Pancreas (tissue), 10 donors: ENCODE measurements around the gene PWP2. TPM values are rescaled to one million over a fixed set of nuclear protein-coding genes. Genes with fewer than 3 reads are reported as not detected.
A peak's percentile ranks its signal among the peaks of the same experiment; 100 is the strongest.
"Not testable (repeated sequence)": the region's sequence is repeated elsewhere in the genome, so short reads cannot be mapped to it uniquely, and the experiment has no call there.

ENCODE experiments used
- ATAC-seq, 4 donors: fragments of 200-7000 bp; cut with Tn5 transposase; one replicate each; pipeline versions ENCODE4 v1.8.0 to v1.9.1; 2020; ENCODE audit warnings: mild to moderate bottlenecking in 4 of 4, moderate library complexity in 4 of 4
- DNase-seq, 6 donors: peaks; one replicate each; pipeline ENCODE4 v3.0.0-alpha.2; 2020
- FAIRE-seq: peaks from 2 replicates; lab custom pipeline; 2012; peaks lifted over from hg19 to GRCh38; lab: Jason Lieb, UNC
- H3K27ac ChIP-seq, 4 donors: fragments of 200-600 bp; sonication (generic); 1 replicate in 3 of 4; 2 replicates in 1 of 4; pipeline versions ENCODE4 v1.5.0 to v1.8.0; 2020
- H3K27me3 ChIP-seq, 4 donors: fragments of 200-600 bp; one replicate each; pipeline ENCODE4 v1.8.0; 2021
- H3K36me3 ChIP-seq, 3 donors: fragments of 200-600 bp; sonication (generic) in 1 of 3; one replicate each; pipeline versions ENCODE4 v1.5.0 to v1.8.0; 2020 to 2021
- H3K4me1 ChIP-seq, 3 donors: fragments of 200-600 bp; one replicate each; pipeline ENCODE4 v1.8.0; 2021
- H3K4me3 ChIP-seq, 4 donors: fragments of 200-600 bp; sonication (generic) in 2 of 4; one replicate each; pipeline versions ENCODE4 v1.5.0 to v1.8.0; 2020 to 2021
- H3K9me3 ChIP-seq, 4 donors: fragments of 200-600 bp; one replicate each; pipeline ENCODE4 v1.8.0; 2021
- CTCF ChIP-seq, 4 donors: fragments of 200-600 bp; sonication (generic) in 3 of 4; IDR thresholded peaks; one replicate each; pipeline versions ENCODE4 v1.5.0 to v1.8.0; 2021; ENCODE audit warnings: antibody characterized with exemption in 4 of 4
- WGBS, 2 donors: extraction: QIAGEN DNeasy Blood & Tissue Kit; methylation state at CpG; one replicate each; pipeline ENCODE4 v1.1.7; 2013; 5-methylcytosine and 5-hydroxymethylcytosine counted together
- intact Hi-C, 3 donors: fragments of 100-400 bp; cut with DNase I; formaldehyde crosslinking; loops; one replicate each; pipeline versions ENCODE4 v1.11.1 to v1.14.2; 2022
- polyA plus RNA-seq, 2 donors: library from polyadenylated mRNA; stranded (reverse); fragments of 200-250 nt; gene quantifications; one replicate each; pipeline ENCODE4 v1.2.3, GENCODE V29; 2013
- total RNA-seq, 6 donors: library from RNA; stranded (reverse); fragmentation: NEBNext Ultra II Directional in 4 of 6; extraction: Animal tissue kit (Norgen Biotek cat#: 25700) in 4 of 6; gene quantifications; one replicate each; pipeline versions ENCODE4 v1.2.1 to v1.2.4, GENCODE V29; 2021 to 2023
- donor health status: healthy with polysubstance abuse.
- donor health status: DM: no; HTN: no; CAD: no; lungs with moderate emphysema.
- donor health status: DM: no; HTN: no; CAD: no.
- donor health status: control.
- donor health status: control.
- donor health status: Bipolar disorder and iron deficiency.
- donor health status: DM: yes; HTN: yes; CAD: no.
- donor health status: DM: no; HTN: no; CAD: no.
- donor health status: DM: no; HTN: no; CAD: no.
- donor health status: DM: yes; HTN: yes; CAD: no.

The PWP2 gene
- total and polyA plus RNA-seq, 8 donors: 0.87 to 10.5 (median 2.9) TPM

- peak in 1 of 4 donors; percentile 27 for ATAC-seq
Measured at GRCh38 chr21:44090325-44090724, 16.9 kb upstream of the PWP2 start.

GRCh38 chr21:44092211-44092610 is 15.0 kb upstream of the PWP2 start:
- H3K9me3 ChIP-seq: no peaks in the 10 kb centered on the region
- WGBS, 2 donors: 83 to 85% methylated on average over 9 of the region's 9 CpGs
- DNase-seq: peak in 1 of 6 donors; percentile 29
- H3K36me3 ChIP-seq: peaks cover 0 to 33% (median 6%) of the 10 kb centered on the region in 3 donors
- no peak for TF ChIP-seq CTCF (IDR thresholded peaks at IDR 0.05)
- no peak for ATAC-seq
- H3K4me3 ChIP-seq: no peak overlapping the region
- H3K4me1 ChIP-seq: no peaks in the 10 kb centered on the region
- no peak for FAIRE-seq
- H3K27ac ChIP-seq: no peak overlapping the region
- no peaks in the 10 kb centered on the region for H3K27me3 ChIP-seq
- intact Hi-C loops: no loop called here

More at GRCh38 chr21:44090325-44090724, 16.9 kb upstream of the PWP2 start:
- FAIRE-seq (no peak), DNase-seq (peak in 1 of 6 donors; percentile 30)
- Histone ChIP-seq H3K4me1 (peaks cover 0 to 3% (median 0%) of the 10 kb centered on the region in 3 donors), H3K27me3 (no peaks in the 10 kb centered on the region), H3K27ac (no peak overlapping the region), H3K9me3 (no peaks in the 10 kb centered on the region), H3K36me3 (peaks cover 0 to 33% (median 6%) of the 10 kb centered on the region in 3 donors), H3K4me3 (no peak overlapping the region)
- 84 to 88% methylated on average over 8 of the region's 8 CpGs for WGBS, 2 donors
- no peak for TF ChIP-seq CTCF (IDR thresholded peaks at IDR 0.05)
- intact Hi-C loops: no loop called here

- Histone ChIP-seq H3K27me3 (no peaks in the 10 kb centered on the region), H3K9me3 (no peaks in the 10 kb centered on the region), H3K4me1 (no peaks in the 10 kb centered on the region), H3K4me3 (no peak overlapping the region), H3K27ac (no peak overlapping the region), H3K36me3 (peaks cover 0 to 26% (median 6%) of the 10 kb centered on the region in 3 donors)
- TF ChIP-seq CTCF (IDR thresholded peaks at IDR 0.05): no peak
- no peak for DNase-seq
- ATAC-seq: peak in 1 of 4 donors; percentile 25
- no peak for FAIRE-seq
- intact Hi-C loops: no loop called here
- WGBS, 2 donors: 81 to 83% methylated on average over 9 of the region's 9 CpGs
Measured at GRCh38 chr21:44093761-44094160, 13.4 kb upstream of the PWP2 start.

GRCh38 chr21:44094832-44095231 is 12.4 kb upstream of the PWP2 start:
- TF ChIP-seq CTCF (IDR thresholded peaks at IDR 0.05): no peak
- Histone ChIP-seq H3K27ac (no peak overlapping the region), H3K4me1 (no peaks in the 10 kb centered on the region), H3K27me3 (no peaks in the 10 kb centered on the region), H3K9me3 (no peaks in the 10 kb centered on the region), H3K4me3 (no peak overlapping the region), H3K36me3 (peaks cover 0 to 24% (median 6%) of the 10 kb centered on the region in 3 donors)
- ATAC-seq (no peak), FAIRE-seq (peak; percentile 45), DNase-seq (no peak)
- WGBS, 2 donors: 37 to 61% methylated on average over 1 of the region's 1 CpG
- intact Hi-C loops: no loop called here

GRCh38 chr21:44098507-44098906 is 8.7 kb upstream of the PWP2 start:
- H3K4me3 ChIP-seq, H3K36me3 ChIP-seq, H3K4me1 ChIP-seq, DNase-seq, ATAC-seq, intact Hi-C loops, H3K27ac ChIP-seq, H3K9me3 ChIP-seq, H3K27me3 ChIP-seq, FAIRE-seq: not testable (repeated sequence)
- no CpG with 5 or more reads among the region's 6 CpGs for WGBS, 2 donors

GRCh38 chr21:44098964-44099363 is 8.2 kb upstream of the PWP2 start:
- H3K4me3 ChIP-seq, H3K9me3 ChIP-seq, H3K27ac ChIP-seq, DNase-seq, FAIRE-seq, H3K36me3 ChIP-seq, intact Hi-C loops, ATAC-seq, H3K27me3 ChIP-seq, H3K4me1 ChIP-seq: not testable (repeated sequence)
- WGBS, 2 donors: no CpG with 5 or more reads among the region's 13 CpGs

- intact Hi-C loops, H3K4me1 ChIP-seq, H3K9me3 ChIP-seq, FAIRE-seq, H3K27me3 ChIP-seq, DNase-seq, H3K36me3 ChIP-seq, H3K27ac ChIP-seq: not testable (repeated sequence)
- H3K4me3 ChIP-seq: peak overlapping the region in 2 of 4 donors; percentile 28 to 35
- ATAC-seq: peak; percentile 72 to 75 (median 73)
- no CpG with 5 or more reads among the region's 31 CpGs for WGBS, 2 donors
Measured at GRCh38 chr21:44107589-44107988, 390 bp downstream of the PWP2 start.

- H3K36me3 ChIP-seq, H3K4me3 ChIP-seq, H3K9me3 ChIP-seq, H3K27me3 ChIP-seq, H3K27ac ChIP-seq, FAIRE-seq, intact Hi-C loops, ATAC-seq, DNase-seq, H3K4me1 ChIP-seq: not testable (repeated sequence)
- WGBS, 2 donors: no CpG with 5 or more reads among the region's 33 CpGs
Measured at GRCh38 chr21:44113702-44114371, 6.6 kb downstream of the PWP2 start.
